Left colon (tissue), 2 donors: ENCODE results near the gene MUC12. TPM values are rescaled to one million over a fixed set of nuclear protein-coding genes. Genes with fewer than 3 reads are reported as not detected.
"Not testable (repeated sequence)": the region's sequence is repeated elsewhere in the genome, so short reads cannot be mapped to it uniquely, and the experiment has no call there.

Source experiments
- ATAC-seq: fragments of 200-7000 bp; cut with Tn5 transposase; one replicate; pipeline ENCODE4 v1.9.1; 2020; ENCODE audit warnings: mild to moderate bottlenecking, moderate library complexity
- DNase-seq, 2 donors: peaks; one replicate each; pipeline ENCODE4 v3.0.0-alpha.2; 2020
- intact Hi-C, 2 donors: fragments of 100-400 bp; cut with DNase I in 1 of 2; cut with micrococcal nuclease in 1 of 2; formaldehyde crosslinking; loops; one replicate each; pipeline versions ENCODE4 v1.11.2 to v1.14.0; 2022; cut with DNase I, micrococcal nuclease
- total RNA-seq, 2 donors: library from RNA; stranded (reverse); fragmentation: NEBNext Ultra II Directional; extraction: Animal tissue kit (Norgen Biotek cat#: 25700); gene quantifications; one replicate each; pipeline ENCODE4 v1.2.1, GENCODE V29; 2021
- donor health status: DM: no; HTN: no; CAD: no.
- donor health status: DM: yes; HTN: yes; CAD: no.

MUC12 gene
- total RNA-seq, 2 donors from 2014 or later: 428 to 2,027 TPM

DNA sequence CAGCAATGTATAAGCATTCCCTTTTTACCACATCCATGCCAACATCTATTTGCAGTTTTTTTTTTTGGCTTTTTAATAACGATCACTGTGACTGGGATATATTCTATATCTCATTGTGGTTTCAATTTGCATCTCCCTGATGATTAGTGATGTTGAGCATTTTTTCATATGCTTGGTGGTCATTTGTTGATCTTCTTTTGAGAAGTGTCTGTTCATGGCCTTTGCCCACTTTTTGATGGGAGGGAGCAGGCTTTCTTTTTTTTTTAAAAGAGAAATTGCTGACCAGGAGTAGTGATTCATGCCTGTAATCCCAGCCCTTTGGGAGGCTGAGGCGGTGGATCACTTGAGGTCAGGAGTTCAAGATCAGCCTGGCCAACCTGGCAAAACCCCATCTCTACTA is 54.5 kb downstream of the MUC12 start:
- no peak for DNase-seq
- no peak for ATAC-seq
- intact Hi-C loops: no loop called here

DNA sequence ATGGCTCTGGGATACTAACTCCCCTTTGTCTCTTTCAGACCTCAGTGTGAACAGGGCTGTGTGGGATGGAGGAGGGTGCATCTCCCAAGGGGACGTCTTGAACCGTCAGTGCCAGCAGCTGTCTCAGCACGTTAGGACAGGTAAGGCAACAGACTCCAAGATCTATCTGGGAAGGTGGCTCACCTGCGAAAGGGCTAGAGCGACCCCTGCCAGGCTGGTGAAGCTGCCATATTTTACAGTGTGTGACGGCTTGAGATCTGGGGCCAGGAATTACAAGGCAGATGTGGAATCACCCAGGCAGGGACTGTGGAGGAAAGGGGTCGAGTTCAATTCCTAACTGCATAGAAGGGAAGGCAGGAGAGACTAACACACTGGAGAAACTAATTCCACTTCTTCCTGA is 61.7 kb downstream of the MUC12 start:
- no peak for DNase-seq
- peak; percentile 71 for ATAC-seq
- intact Hi-C loops: no loop called here

DNA sequence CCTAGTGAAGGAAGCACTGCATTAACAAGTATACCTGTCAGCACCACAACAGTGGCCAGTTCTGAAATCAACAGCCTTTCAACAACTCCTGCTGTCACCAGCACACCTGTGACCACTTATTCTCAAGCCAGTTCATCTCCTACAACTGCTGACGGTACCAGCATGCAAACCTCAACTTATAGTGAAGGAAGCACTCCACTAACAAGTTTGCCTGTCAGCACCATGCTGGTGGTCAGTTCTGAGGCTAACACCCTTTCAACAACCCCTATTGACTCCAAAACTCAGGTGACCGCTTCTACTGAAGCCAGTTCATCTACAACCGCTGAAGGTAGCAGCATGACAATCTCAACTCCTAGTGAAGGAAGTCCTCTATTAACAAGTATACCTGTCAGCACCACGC is 66.6 kb downstream of the MUC12 start:
- intact Hi-C loops: no loop called here
- DNase-seq: no peak

DNA sequence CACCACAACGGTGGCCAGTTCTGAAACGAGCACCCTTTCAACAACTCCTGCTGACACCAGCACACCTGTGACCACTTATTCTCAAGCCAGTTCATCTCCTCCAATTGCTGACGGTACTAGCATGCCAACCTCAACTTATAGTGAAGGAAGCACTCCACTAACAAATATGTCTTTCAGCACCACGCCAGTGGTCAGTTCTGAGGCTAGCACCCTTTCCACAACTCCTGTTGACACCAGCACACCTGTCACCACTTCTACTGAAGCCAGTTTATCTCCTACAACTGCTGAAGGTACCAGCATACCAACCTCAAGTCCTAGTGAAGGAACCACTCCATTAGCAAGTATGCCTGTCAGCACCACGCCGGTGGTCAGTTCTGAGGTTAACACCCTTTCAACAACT is 71.9 kb downstream of the MUC12 start:
- DNase-seq, intact Hi-C loops, ATAC-seq: not testable (repeated sequence)

More for the DNA sequence above, 66.6 kb downstream of the MUC12 start:
- ATAC-seq: no peak

DNA sequence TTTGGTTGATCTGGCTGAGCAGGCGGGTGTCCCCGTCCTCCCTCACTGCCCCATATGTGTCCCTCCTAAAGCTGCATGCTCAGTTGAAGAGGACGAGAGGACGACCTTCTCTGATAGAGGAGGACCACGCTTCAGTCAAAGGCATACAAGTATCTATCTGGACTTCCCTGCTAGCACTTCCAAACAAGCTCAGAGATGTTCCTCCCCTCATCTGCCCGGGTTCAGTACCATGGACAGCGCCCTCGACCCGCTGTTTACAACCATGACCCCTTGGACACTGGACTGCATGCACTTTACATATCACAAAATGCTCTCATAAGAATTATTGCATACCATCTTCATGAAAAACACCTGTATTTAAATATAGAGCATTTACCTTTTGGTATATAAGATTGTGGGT is 89.0 kb downstream of the MUC12 start:
- peak; percentile 45 for ATAC-seq
- intact Hi-C loops: loop anchor here in 1 of 2 donors (5.0 kb wide), 1 partner anchor 156 kb away; no protein-coding TSS in a partner anchor
- DNase-seq: peak in 1 of 2 donors; percentile 67

DNA sequence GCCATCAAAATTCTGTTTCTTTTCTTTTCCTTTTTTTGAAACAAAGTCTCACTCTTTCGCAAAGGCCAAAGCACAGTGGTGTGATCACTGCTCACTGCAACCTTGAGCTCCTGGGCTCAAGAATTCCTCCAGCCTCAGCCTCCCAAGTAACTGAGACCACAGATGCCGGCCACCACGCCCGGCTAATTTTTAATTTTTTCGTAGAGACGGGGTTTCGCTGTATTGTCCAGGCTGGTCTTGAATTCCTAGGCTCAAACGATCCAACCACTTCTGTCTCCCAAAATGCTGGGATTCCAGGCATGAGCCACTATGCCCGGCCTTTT is 90.2 kb downstream of the MUC12 start:
- DNase-seq (no peak), ATAC-seq (peak; percentile 5)
- intact Hi-C loops: loop anchor here in 1 of 2 donors (5.0 kb wide), 1 partner anchor 157 kb away; no protein-coding TSS in a partner anchor

DNA sequence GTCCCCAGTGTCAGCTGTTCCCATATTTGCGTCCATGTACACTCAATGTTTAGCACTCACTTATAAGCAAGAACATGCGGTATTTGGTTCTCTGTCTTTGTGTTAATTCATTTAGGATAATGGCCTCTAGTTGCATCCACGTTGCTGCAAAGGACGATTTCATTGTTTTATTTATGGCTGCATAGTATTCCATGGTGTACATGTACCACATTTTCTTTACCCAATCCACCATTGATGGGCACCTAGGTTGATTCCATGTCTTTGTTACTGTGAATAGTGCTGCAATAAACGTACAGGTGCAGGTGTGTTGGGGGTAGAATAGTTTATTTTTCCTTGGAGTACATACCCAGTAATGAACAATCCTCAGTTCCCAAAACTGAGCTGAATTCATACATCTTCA is 91.6 kb downstream of the MUC12 start:
- intact Hi-C loops: loop anchor here in 1 of 2 donors (10.0 kb wide), 1 partner anchor 166 kb away; the partner anchor contains the start of gene ACHE
- DNase-seq (no peak), ATAC-seq (no peak)

DNA sequence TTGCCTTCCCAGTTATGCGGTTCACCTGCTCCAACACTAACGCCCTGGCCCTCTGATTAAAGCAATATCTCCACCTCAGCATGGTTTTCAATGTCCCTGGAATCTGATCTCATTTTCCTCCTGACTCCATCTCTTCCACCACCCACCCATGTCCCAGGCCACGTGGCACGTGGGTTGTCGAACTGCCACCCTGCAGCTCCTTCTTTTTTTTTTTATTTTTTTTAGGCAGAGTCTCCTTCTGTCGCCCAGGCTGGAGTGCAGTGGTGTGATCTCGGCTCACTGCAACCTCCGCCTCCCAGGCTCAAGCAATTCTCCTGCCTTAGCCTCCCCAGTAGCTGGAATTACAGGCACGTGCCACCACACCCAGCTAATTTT is 94.8 kb downstream of the MUC12 start:
- ATAC-seq, DNase-seq: not testable (repeated sequence)
- intact Hi-C loops: loop anchor here in 1 of 2 donors (10.0 kb wide), 1 partner anchor 169 kb away; the partner anchor contains the start of gene ACHE

DNA sequence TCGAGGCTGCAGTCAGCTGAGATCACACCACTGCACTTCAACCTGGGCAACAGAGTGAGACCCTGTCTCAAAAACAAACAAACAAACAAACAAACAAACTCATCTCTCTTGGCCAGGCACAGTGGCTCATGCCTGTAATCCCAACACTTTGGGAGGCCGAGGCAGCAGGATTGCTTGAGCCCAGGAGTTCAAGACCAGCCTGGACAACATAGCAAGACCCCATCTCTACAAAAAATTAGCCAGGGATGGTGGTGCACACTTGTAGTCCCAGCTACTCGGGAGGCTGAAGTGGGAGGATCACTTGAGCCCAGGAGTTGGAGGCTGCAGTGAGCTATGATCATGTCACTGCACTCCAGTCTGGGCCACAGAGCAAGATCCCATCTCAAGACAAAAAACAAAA is 95.8 kb downstream of the MUC12 start:
- ATAC-seq, DNase-seq: not testable (repeated sequence)
- intact Hi-C loops: loop anchor here in 1 of 2 donors (10.0 kb wide), 1 partner anchor 170 kb away; the partner anchor contains the start of gene ACHE

DNA sequence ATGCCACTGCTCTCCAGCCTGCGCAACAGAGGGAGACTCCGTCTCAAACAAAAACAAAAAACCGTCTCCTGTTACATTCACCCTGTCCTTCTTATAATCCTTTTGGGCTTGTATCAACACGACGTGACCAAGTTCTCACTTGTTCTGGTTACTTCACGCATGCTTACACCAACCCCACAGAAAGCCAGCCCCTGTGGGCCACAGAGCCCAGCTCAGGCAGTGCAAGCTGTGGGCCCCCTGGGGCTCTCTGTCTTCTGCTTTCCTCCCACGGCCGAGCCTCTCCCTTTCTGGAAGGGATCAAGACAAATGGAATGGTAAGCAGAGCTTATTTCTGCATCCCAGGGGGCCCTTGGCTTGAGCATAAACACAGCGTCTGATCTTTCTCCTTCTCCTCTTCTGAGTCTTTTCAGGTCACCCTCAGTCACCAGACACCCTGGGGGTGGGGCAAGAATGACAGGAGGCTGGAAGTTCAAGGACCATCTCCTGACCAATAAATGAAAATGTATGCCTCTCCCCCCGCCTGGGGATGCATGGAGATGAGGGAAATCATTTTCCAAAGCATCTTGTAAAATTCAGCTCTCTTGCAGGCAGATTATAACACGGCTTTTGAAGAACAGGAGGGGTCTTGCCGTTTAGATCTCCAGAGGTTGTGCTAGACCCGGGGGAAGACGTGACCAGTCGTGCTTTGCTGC is 96.9 kb downstream of the MUC12 start:
- DNase-seq (no peak), ATAC-seq (no peak)
- intact Hi-C loops: loop anchor here in 1 of 2 donors (10.0 kb wide), 1 partner anchor 171 kb away; the partner anchor contains the start of gene ACHE

DNA sequence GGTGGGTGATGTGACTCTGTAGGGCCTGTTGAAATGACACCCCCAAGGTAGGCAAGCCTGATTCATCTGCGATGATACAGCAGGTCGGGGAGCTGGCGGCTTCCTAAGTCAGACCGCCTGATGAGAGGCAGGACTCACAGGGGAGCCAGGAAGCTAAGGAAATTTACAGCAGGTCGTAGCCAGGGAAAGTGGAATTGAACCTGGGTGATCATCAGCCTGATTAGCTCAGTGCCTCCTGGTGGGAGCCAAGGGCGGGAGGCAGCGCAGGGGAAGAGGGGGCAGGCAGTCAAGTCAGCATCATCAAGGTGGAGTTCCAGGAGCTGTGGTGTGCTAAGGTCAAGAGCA is 97.4 kb downstream of the MUC12 start:
- ATAC-seq (no peak), DNase-seq (no peak)
- intact Hi-C loops: loop anchor here in 1 of 2 donors (10.0 kb wide), 1 partner anchor 172 kb away; the partner anchor contains the start of gene ACHE

DNA sequence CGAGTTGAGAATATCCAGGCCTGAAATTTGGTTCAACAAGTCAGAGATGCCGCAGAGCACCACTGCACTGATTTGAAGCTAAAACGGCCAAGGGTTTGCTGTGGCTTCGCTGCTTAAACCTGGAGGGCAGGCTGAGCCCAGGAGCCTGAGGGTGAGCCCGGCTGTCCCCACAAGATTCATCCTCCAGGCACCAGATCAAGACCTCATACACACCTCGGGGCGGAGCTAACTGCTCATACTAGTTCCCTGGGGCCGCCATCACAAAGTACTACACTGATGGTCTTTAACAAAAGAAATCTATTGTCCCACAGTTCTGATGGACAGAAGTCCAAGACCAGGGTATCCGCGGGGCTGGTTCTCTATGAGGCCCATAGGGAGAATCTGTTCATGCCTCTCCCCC is 99.0 kb downstream of the MUC12 start:
- DNase-seq (no peak), ATAC-seq (no peak)
- intact Hi-C loops: loop anchor here in 1 of 2 donors (10.0 kb wide), 1 partner anchor 174 kb away; the partner anchor contains the start of gene ACHE

Other genes with a start within 250 kb of the MUC12 start
- gene EPO, start 249.1 kb upstream of the MUC12 start, total RNA-seq: not detected
- gene ZAN, start 236.0 kb upstream of the MUC12 start, total RNA-seq: not detected
- gene EPHB4, start 142.0 kb upstream of the MUC12 start, total RNA-seq: 10 to 100 TPM; 34.3 to 39.3 TPM
- gene SLC12A9, start 116.9 kb upstream of the MUC12 start, total RNA-seq: 10 to 100 TPM; 31.0 to 33.6 TPM
- gene TRIP6, start 102.2 kb upstream of the MUC12 start, total RNA-seq: 10 to 100 TPM; 18.6 to 21.4 TPM
- 100 to 1,000 TPM in 1 of 2 donors, 10 to 100 TPM in 1; 85.9 to 116 TPM for gene SRRT, start 94.5 kb upstream of the MUC12 start, total RNA-seq
- 1 to 10 TPM; 2.2 to 2.7 TPM for gene UFSP1, start 79.8 kb upstream of the MUC12 start, total RNA-seq
- 10 to 100 TPM; 18.4 to 29.2 TPM for gene ACHE, start 73.7 kb upstream of the MUC12 start, total RNA-seq
- 100 to 1,000 TPM; 144 to 185 TPM for gene MUC3A, start 20.0 kb upstream of the MUC12 start, total RNA-seq
- 10 to 100 TPM; 12.1 to 42.2 TPM for gene MUC17, start 50.5 kb downstream of the MUC12 start, total RNA-seq
- 10 to 100 TPM; 36.2 to 43.3 TPM for gene TRIM56, start 115.9 kb downstream of the MUC12 start, total RNA-seq
- gene SERPINE1, start 157.5 kb downstream of the MUC12 start, total RNA-seq: 1 to 10 TPM; 1.8 to 3.1 TPM
- 10 to 100 TPM; 70.5 to 84.8 TPM for gene AP1S1, start 184.9 kb downstream of the MUC12 start, total RNA-seq
- under 1 TPM; 0.40 to 0.73 TPM for gene VGF, start 196.0 kb downstream of the MUC12 start, total RNA-seq
- not detected for gene NAT16, start 210.7 kb downstream of the MUC12 start, total RNA-seq
- gene MOGAT3, start 231.5 kb downstream of the MUC12 start, total RNA-seq: 10 to 100 TPM; 43.1 to 62.4 TPM
- gene PLOD3, start 248.0 kb downstream of the MUC12 start, total RNA-seq: 10 to 100 TPM; 81.9 to 85.9 TPM
- 10 to 100 TPM; 85.3 to 92.9 TPM for gene ZNHIT1, start 248.6 kb downstream of the MUC12 start, total RNA-seq